PC-9 (cell line): ENCODE data around the gene FAM209B.

Experiments
- CTCF ChIP-seq: fragments of 200-600 bp; sonication (generic); conservative IDR thresholded peaks from 2 replicates; pipeline ENCODE4 v1.6.1; 2017; ENCODE audit warnings: mixed run types, antibody characterized with exemption, mild to moderate bottlenecking, moderate library complexity
- EZH2 ChIP-seq: fragments of 200-600 bp; sonication (generic); IDR thresholded peaks from 2 replicates; pipeline ENCODE4 v1.8.0; 2017; ENCODE audit warnings: antibody characterized with exemption, low read depth

GRCh38 chr20:56501116-56501515 is 31.9 kb upstream of the FAM209B start:
- TF ChIP-seq CTCF = no peak
- TF ChIP-seq EZH2 = no peak
